Activated CD4-positive, alpha-beta T cell treated with anti-CD3 and anti-CD28 coated beads, Interleukin-2, amount 50 U/mL, for 24 hours (primary cell): ENCODE data around the gene PNKD.

Experiments used
- DNase-seq, 2 donors: peaks; one replicate each; pipeline ENCODE4 v3.0.0-alpha.2; 2020; ENCODE audit warnings: low read depth in 1 of 2, low spot score in 1 of 2

PNKD gene

DNA sequence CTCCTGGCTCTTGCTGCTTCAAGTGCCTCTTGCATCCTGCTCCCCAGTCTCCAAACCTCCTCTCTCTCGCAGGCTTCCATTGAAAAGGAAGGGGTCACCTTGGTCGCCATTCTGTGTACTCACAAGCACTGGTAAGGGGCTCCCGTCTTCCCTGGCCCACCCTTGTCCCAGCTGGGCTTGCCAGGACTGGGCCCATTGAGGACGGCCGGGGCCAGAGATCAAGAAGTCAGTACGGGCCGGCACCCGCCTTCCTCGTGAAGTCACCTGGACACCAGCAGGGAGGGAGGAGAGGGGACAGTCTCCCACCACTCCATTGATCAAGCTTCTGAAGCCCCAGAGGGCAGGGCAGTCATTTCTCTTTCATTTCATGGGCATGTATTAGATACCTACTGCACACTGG lies 70.3 kb downstream of the PNKD start:
- DNase-seq = no peak

DNA sequence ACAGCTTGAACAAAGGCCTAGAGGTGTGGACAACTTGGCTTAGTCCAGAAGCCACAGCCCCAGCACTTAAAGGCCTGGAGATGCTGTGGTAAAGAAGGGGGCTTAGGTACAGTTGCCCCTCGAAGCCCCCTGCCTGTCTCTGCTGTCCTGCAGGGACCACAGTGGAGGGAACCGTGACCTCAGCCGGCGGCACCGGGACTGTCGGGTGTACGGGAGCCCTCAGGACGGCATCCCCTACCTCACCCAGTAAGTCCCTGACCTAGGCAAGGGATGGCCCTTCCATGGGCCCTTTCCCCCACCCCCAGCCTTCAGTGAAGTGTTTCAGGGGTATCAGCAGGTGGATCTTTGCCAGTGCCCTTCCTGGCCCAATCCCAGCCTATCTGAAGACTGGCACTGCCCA lies 71.1 kb downstream of the PNKD start:
- no peak for DNase-seq

DNA sequence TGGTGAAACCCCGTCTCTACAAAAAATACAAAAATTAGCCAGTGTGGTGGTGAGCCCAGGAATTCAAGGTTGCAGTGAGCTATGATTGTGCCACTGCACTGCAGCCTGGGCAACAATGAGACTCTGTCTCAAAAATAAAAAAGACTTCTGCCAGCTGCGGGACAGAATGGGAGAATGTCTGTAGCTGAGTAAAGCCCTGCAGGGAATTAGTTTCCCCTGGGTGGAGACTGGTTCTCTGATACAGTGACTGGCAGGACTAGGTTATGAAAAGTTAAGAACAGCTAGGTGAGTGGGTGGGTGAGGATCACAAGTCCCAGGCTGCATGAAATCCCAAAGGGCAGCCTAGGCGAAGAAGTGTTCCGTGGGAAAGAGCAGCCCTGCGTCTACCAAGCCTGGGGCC lies 72.5 kb downstream of the PNKD start:
- DNase-seq = no peak

DNA sequence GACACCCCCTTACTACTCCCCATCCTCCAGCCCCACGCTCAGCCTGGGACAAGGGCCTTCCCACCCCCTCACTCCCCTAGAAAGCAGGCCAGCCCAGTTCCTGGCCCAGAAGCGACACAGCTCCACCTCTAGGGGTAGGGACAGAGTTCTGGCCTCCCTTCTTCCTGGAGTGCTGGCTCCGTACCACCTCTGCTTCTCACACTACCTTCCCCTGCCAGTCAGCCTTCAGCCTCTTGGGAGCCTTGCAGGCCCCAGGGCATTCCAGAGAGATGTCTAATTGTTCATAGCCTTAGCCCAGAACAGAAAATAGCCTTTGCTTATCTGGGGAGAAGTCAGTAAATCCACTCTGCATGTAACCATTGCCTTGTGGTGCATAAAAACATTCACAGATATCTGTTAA lies 73.3 kb downstream of the PNKD start:
- no peak for DNase-seq

DNA sequence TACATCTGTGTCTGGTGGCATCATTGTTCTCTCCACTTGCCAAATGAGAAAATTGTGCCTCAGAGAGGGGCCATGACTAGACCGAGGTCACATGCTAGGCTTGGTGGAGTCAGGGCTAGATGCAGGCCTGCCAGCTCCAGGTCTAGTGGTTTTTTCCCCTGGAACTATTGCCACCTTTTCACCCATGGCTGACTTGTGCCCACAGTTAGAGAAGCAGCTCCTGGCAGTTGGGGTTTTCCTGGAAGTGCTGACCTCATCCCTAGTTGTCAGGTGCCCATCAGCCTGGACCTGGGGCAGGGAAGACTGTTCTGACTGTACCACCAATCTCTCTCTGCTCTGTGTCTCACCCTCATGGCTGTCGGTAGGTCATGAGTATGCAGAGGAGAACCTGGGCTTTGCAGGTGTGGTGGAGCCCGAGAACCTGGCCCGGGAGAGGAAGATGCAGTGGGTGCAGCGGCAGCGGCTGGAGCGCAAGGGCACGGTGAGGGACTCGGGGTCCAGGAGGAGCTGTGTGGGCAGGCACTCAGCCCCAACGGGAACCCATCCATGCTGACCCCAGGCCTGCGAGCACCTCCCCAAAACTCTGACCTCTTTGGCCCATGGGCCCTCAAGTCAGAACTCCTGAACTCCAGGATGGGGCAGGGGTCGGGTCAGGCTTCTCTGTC lies 73.9 kb downstream of the PNKD start:
- DNase-seq = no peak

DNA sequence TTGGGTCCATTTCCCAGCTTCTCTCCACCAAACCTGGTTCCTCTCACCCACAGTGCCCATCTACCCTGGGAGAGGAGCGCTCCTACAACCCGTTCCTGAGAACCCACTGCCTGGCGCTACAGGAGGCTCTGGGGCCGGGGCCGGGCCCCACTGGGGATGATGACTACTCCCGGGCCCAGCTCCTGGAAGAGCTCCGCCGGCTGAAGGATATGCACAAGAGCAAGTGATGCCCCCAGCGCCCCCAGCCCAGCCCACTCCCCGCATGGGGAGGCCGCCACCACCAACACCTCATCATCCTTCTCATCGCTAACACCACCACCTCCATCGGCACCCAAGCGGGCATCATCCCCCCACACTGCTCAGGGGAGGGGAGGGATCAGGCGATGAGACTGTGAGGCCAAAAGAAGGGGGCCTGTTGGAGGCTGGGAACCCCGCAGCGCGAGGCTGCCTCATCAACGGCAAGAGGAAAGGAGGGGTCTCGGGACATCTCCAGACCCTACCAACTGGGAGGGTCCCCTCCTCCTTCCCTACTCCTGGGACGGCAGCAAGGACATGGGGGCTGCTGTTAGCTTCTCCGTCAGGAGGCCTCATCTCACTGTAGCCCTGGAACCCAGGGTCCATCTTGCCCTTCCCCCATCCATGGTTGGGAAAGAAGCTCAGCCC lies 74.6 kb downstream of the PNKD start:
- DNase-seq = no peak

DNA sequence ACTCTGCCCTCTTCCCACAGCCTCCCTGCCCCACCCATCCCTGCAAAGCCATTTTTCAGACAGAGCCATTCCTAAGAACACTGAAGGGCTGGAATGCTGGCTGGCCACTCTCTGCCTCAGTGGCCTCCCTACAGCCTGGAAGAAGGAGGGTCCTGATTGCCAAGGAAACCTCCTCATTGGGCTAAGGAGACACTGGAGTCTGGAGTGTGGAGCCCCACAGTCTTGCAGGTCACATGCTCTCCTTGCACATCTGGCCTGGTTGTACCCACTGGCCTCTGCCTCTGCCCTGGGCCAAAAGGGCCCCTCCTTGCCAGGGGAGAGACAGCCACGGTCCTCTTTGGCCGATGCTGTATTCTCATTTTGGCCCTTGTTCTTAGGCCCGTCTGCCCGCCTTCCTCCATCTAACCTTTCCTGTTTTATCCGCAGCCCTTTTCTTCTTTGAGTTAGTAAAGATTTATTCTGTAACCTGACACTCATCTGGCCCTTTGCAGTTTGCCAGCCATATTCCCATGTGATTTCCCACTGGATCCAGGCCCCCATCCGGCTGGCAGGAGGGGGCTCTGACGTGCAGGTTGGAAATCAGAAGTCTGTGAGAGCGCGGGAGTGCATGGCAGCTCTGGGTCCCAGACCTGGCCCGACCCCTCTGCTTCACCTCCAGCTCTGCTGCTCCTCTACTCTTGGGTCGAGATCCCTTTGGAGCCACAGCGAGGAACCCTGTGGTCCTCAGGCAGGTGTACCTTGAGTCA lies 75.3 kb downstream of the PNKD start:
- no peak for DNase-seq

DNA sequence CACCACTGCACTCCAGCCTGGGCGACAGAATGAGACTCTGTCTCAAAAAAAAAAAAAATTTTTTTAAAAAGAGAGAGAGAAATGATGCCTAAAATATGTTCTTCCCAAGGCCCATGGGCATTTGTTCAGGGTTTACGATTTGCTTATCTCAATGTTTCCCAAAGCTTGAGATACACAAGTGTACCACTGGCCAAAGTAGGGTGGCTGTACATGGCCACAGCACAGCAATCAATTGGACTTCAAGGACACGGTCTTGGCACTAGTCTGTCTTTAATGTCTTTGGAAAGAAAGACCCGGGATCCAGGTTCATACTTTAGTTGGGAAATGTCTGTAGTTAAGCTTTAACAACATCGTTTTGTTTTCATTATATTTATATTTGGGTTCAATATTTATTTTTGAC lies 76.9 kb downstream of the PNKD start:
- DNase-seq = no peak

DNA sequence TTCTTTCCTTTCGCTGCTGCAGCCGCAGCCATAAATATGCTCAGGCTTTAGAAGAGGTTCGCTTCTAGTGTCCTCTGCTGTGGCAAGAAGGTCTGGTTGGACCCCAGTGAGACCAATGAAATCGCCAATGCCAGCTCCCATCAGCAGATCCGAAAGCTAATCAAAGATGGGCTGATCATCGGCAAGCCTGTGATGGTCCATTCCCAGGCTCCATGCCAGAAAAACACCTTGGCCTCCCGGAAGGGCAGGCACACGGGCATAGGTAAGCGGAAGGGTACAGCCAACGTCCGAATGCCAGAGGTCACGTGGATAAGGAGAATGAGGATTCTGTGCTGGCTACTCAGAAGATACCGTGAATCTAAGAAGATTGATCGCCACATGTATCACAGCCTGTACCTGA lies 83.7 kb downstream of the PNKD start:
- DNase-seq = no peak

DNA sequence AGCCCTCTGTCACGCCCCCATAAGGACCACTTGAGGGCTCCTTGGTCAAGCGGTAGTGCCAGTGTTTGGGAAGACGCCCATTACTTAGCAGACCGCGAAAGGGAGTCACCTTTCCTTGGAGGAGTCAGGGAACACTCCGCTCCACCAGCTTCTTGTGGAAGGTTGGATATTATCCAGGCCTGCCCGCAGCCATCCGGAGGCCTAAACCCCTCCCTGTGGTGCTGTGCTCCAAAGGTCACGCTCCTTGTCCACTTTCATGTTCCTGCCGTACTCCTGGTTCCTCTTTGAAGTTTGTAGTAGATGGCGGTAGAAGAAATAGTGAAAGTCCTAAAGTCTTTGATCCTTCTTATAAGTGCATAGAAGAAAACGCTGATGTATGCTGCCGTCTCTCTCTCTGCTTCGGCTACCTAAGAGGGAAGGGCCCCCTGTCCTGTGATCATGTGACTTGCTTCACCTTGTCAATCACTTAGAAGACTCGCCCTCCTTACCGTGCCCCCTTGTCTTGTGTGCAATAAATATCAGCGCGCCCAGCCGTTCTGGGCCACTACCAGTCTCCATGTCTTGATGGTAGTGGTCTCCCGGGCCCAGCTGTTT lies 84.6 kb downstream of the PNKD start:
- DNase-seq = no peak

DNA sequence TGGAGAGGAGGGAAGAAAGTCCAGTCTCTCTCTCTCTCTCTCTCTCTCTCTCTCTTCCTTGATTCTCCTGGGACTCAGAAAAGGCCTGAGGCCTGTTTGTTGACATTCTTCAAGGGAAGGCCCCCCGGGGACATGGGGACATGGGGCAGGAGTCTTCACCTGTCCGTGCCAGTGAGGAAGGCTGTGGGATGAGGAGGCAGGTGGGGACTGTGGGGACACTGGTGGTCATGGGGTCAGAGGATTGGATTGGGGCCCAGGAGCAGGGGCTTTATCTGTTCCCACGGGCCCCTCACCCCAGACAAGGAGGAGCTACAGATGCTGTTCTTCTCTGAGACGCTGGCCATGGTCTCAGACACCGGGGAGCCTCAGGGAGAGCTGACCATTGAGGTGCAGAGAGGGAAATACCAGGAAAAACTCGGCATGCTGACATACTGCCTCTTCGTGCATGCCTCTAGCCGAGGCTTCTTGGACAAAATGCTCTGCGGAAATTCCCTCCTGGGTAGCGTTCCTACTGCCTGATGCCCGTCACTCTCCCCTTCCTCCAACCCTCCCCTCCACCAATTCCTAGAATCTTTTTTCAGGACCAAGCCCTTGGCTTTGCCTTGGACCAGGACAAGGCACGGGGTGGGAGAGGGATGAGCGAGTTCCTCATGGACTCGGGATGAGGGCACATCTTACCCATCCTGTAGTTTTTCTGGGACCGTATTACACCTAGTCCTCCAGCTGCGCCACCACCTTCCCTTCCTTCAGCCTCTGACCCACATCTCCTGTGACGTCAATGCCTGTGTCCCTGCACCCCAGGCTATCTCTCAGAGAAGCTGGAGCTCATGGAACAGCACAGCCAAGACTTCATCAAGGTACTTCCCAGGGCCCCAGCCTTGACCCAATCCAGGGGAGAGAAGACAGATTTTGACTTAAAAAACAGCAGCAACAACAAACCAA lies 87.2 kb downstream of the PNKD start:
- no peak for DNase-seq

DNA sequence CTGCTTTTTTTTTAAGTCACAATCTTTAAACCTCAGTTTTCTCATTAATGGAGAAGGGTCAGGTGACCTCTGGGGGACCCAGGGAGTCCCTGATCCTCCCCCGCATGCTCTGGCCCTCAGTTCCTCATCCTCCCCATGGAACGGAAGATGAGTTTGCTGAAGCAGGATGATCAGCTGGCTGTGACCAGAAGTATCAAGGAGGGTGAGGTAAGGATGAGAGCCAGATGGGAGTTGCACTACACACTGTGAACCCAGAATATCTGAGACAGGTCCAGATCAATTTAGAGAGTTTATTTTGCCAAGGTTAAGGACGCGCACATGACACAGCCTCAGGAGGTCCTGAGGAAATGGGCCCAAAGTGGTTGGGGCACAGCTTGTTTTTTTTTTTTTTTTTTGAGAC lies 90.1 kb downstream of the PNKD start:
- DNase-seq = no peak

DNA sequence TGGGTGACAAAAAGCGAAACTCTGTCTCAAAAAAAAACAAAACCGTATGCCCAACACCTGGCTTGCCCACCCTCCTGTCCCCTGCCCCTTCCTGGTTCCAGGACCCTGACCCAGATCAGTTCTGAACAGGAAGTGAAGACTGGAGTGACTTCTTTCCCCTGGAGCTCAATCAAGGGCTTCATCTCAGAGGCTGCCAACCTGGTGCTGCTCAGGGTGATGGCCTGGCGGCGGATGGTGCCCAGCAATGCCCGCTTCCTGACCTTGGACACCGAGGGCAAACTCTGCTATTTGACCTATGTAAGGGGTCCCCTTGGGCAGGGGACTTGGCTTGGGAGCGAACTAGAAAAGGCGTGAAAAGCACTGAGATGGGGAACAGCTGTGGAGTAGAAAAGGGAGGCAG lies 92.3 kb downstream of the PNKD start:
- DNase-seq = no peak

DNA sequence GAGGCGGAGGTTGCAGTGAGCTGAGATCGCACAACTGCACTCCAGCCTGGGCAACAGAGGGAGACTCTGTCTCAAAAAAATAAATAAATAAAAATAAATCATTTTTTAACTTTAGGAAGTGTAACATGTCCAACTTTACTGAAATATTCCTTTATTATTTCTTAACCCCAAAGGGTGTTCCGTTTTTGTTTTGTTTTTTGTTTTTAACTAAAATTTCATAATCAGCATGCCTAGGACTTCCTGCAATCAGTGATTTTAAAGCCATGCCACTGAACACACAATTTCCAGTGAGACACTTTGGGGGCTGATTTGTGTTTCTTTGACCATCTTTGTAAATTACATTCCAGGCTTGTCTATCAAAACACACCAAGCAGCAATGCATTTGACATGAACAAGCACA lies 93.4 kb downstream of the PNKD start:
- DNase-seq = no peak

DNA sequence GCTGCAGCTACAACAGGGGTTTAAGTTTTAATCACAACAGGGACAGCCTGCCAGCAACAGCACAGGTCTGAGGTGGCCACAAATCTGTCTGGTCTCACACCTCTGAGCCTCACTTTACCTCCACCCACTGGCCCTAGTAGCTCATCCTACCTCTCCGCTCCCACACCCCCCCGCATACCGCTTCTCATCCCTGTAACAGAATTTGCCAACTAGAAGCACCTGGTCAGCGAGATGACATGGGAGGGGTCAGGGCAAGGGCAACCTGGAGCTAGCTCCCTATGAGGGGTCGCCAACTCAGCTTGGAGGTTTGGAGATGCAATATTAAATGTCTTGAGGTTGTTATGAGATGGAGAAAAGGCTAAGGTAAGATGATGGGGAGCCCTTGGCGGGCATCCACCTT lies 93.9 kb downstream of the PNKD start:
- no peak for DNase-seq

DNA sequence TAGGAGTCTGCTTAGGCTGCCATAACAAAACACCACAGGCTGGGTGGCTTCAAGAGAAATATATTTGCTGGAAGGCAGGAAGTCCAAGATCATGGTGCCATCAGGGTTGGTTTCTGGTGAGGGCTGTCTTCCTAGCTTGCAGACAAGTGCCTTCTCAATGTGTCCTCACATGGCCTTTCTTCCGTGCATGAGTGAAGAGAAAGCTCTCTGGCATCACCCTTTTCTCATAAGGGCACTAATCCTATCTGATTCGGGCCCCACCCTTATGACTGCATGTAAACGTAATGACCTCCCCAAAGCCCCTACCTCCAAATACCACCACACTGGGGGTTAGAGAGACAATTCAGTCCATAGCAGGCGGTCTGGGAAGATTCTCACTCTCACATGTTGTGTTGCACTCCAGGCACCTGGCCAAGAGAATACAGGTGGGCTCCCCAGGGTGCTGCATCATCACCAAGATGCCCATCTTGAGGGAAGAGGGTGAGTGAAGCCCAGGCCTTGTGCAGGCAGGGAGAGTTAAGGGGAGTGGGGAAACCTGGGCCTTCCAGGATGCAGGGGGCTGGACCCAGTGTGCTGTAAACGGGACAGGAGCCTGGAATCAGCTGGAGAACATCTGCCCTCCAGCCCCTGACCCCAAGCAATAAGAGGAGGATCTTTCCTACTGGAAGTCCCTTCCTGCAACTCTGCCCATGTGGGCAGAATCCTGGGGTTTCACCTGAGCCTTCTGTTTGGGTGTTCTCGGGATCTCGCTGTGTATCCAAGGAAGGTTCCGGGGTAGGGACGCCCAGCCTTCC lies 96.5 kb downstream of the PNKD start:
- no peak for DNase-seq

DNA sequence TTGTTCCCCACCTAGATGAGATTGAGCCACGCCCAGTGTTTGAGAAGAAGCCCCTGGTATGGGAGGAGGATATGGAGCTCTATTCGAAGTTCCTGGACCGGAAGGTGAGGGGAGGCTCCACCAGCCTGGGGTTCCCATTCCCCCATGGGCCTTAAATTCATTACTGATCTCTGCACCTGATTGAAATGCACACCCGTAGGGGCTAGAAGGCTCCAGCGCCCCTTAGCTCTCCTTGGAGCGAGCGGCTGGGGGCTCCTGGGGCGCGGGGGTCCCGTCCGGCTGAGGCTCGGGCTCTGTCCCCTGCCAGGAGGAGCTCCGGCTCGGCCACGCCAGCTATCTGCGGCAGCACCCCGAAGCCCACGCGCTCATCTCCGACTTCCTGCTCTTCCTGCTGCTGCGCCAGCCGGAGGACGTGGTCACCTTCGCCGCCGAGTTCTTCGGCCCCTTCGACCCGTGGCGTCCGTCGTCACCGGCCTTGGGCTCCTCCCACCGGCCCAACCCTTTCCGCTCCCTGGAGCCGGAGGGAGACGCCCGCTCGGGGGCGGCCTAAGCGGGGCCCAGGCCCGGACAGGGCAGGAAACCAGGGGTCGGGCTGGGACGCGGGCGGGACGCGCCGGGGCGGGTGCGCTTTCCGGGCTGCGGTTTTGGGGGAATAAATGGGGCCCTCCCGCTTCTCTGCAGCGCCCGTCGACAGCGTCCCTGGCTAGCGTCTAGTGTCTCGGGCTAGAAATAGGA lies 97.3 kb downstream of the PNKD start:
- DNase-seq = peak; percentile 28 to 38

DNA sequence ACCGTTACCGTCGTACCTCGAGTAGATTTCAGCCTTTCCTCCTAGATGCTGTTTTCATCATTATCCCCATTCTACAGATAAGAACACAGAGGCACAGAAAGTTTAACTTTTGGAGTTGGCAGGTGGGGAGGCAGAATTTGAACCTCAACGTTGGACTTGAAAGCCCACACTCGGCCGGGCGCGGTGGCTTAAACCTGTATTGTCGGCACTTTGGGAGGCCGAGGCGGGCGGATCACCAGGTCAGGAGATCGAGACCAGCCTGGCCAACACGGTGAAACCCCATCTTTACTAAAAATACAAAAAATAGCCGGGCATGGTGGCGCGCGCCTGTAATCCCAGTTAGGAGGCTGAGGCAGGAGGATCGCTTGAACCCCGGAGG lies 97.8 kb downstream of the PNKD start:
- no peak for DNase-seq

DNA sequence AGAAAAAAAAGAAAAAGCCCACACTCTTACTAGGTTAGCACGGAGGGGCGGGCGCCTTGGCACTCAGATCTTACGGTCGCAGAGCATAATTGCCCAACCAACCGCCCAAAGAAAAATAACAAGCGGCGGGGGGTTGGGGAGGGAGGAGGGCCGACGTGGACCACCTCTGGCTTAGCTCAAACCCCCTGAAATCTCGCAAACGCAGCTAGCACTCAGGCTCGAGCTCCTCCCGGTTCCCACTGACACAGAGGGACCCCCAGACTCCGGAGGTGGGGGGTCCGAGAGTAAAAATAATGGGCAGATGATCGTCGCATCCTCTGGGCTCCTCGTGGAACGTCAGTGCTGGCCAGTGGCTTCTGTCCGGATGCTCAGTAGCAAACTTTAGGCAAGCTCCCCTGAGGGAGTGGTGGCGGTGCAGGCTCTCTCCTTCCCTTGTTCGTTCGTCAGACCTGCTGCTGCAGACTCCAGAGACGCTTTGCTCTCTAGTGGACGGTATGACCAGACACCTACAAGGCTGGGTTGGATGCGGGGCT lies 98.4 kb downstream of the PNKD start:
- DNase-seq = no peak
